Measurements from ENCODE around the gene PLCZ1.

DNA sequence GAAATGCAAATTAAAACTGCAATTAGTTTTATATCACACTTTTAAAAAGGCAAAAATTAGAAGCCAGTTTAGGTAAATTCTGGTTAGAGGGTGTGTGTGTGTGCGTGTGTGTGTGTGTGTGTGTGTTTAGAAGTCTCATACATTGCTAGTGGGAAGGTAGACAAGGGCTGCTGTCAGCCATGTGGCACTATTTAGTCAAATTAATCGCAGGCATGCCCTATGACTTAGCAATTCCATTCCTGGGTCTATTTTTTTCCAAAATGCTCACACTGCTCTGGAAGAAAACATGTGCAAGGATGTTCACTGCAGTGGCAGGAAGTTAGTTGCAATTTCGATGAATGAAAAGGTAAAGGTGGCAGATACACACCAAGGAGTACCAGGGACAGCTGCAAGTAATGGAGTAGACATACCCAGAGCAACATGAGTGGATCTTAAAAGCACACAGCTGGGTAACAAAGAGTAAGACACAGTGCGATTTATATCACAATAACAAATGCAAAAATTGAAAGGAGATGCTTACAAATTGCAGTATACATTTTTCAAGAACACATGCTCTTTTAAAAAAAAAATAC, 11.7 kb upstream of the PLCZ1 start:
- TF ChIP-seq, protein P1, sequence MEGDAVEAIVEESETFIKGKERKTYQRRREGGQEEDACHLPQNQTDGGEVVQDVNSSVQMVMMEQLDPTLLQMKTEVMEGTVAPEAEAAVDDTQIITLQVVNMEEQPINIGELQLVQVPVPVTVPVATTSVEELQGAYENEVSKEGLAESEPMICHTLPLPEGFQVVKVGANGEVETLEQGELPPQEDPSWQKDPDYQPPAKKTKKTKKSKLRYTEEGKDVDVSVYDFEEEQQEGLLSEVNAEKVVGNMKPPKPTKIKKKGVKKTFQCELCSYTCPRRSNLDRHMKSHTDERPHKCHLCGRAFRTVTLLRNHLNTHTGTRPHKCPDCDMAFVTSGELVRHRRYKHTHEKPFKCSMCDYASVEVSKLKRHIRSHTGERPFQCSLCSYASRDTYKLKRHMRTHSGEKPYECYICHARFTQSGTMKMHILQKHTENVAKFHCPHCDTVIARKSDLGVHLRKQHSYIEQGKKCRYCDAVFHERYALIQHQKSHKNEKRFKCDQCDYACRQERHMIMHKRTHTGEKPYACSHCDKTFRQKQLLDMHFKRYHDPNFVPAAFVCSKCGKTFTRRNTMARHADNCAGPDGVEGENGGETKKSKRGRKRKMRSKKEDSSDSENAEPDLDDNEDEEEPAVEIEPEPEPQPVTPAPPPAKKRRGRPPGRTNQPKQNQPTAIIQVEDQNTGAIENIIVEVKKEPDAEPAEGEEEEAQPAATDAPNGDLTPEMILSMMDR (IDR thresholded peaks at IDR 0.05; ENCODE audit: insufficient read depth, low read depth, low read length), result no peak
- no peak for TF ChIP-seq EZH2 (IDR thresholded peaks at IDR 0.05; ENCODE audit: insufficient read depth, low read length)
